HG03460 (cell line): ENCODE data around the gene PERM1.

Source experiments
- ATAC-seq: cut with Tn5 transposase; IDR thresholded peaks from one replicate; pipeline ENCODE4 v1.9.1; 2021; ENCODE audit not compliant: unreplicated experiment

PERM1 gene

DNA sequence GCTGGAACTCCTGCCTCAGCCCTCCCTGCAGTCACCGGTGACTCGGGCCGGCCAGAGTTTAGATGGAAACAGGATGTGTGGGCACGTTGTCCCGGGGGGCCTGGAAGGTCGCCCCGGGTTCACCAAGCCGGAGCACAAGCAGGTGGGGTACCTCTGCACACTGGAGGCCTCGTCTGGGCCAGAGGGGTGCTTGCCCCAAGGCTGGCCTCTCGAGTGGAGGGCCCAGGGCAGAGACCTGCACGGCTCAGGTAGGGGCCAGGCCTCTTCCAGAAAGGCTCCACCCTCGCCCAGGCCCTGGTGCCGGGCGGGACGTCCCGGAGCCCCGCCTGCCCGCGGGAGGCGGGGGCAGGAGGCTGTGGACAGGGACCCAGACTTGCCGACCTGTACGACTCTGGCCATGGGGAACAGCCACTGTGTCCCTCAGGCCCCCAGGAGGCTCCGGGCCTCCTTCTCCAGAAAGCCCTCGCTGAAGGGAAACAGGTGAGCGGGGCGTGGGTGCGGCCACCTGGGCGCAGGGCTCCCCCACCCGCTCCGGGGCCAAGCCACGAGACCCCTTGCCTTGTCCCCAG lies 15.7 kb downstream of the PERM1 start, which contains the start of gene PLEKHN1:
PLEKHN1 (plus strand) TSS at position 348 of the 569 bp plus-strand sequence; CDS start at position 398, 50 bp downstream.
- ATAC-seq: peak; percentile 35

DNA sequence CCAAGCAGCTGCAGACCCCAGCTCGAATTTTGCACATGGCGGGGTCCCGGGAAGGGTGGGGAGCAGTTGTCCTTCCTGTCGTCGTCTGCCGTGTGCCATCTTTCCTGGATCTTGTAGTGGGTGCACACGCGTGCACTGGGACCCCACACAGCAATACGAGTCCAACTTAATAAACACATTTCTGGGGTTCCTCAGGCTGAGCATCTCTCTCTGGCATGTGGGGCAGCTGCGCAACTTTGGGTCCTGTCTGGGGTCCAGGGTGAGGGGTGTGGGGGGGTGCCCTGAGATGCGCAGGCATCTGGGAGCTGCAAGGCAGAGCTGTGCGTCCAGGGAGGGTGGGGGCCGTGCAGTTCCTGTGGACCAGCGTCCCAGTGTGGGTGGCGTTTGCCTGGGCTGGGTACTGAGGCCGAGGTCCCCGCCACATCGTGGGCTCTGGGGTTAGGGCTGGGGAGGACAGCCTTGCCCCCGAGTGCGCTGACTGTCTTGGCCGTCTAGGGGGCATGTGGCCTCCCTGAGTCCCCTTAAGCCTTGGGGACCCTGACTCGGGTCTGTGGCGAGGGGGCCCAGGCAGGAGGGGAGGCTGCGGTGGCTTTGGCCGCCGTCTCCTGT lies 16.3 kb downstream of the PERM1 start:
- no peak for ATAC-seq

DNA sequence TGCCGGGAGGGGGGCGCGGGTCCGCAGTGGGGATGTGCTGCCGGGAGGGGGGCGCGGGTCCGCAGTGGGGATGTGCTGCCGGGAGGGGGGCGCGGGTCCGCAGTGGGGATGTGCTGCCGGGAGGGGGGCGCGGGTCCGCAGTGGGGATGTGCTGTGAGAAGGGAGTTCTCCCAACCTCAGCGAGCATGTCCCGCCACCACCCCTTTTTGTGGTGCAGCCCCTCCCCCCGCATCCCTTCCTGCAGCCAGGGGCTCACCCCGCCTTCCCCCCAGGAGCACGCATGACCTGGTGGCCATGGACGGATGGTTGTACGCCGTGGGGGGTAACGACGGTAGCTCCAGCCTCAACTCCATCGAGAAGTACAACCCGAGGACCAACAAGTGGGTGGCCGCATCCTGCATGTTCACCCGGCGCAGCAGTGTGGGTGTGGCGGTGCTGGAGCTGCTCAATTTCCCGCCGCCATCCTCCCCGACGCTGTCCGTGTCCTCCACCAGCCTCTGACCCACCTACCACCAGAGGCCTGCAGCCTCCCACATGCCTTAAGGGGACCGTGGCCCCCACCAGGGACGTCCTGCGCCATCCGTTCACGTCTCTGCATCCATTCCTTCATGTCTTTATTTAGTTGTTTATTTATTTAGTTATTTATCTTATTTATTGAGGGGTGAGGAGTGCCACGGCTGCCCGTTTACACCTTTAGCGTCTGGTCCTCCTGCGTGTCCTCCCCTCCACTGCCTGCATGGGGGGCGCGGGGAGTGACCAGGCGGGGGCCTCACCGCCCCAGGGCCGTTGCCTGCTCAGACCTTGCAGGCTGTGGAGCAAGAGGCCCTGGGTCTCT lies 17.0 kb downstream of the PERM1 start:
- ATAC-seq: no peak

DNA sequence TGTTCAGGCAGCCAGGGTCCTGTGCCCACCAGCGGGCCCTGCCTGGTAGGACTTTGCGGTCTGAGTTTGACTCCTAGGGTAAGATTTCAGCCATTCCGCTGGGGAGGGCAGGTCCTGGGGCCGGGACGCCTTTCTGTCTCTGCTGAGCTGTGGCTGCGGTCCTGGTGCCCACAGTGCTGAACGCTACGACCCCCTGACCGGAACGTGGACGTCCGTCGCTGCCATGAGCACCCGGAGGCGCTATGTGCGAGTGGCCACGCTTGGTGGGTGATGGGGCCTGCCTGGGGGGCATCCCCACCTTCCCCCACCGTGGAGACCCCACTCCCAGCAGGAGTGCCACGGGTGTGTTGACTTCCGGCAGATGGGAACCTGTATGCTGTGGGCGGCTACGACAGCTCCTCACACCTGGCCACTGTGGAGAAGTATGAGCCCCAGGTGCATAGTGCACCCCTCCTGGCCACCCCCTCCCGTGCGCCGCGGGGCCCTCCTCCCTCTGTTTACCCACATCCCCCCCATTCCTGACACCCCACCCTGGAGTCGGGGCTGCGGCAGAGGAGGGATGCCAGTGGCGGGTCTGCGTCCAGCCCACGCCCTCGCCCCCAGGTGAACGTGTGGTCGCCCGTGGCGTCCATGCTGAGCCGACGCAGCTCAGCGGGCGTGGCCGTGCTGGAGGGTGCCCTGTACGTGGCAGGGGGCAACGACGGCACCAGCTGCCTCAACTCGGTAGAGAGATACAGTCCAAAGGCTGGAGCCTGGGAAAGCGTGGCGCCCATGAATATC lies 18.0 kb downstream of the PERM1 start:
- no peak for ATAC-seq

DNA sequence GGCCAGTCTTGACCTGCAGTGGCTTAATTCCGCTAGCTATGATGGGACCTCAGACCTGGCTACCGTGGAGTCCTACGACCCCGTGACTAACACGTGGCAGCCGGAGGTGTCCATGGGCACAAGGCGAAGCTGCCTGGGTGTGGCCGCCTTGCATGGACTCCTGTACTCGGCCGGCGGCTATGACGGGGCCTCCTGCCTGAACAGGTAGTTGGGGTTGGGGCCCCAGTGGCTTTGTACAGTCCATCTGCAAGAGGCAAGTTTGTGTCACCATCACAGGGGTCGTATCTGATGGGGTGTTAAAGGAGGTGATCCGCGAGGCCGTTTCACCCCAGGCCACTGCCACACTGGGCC lies 18.6 kb downstream of the PERM1 start:
- ATAC-seq: no peak

DNA sequence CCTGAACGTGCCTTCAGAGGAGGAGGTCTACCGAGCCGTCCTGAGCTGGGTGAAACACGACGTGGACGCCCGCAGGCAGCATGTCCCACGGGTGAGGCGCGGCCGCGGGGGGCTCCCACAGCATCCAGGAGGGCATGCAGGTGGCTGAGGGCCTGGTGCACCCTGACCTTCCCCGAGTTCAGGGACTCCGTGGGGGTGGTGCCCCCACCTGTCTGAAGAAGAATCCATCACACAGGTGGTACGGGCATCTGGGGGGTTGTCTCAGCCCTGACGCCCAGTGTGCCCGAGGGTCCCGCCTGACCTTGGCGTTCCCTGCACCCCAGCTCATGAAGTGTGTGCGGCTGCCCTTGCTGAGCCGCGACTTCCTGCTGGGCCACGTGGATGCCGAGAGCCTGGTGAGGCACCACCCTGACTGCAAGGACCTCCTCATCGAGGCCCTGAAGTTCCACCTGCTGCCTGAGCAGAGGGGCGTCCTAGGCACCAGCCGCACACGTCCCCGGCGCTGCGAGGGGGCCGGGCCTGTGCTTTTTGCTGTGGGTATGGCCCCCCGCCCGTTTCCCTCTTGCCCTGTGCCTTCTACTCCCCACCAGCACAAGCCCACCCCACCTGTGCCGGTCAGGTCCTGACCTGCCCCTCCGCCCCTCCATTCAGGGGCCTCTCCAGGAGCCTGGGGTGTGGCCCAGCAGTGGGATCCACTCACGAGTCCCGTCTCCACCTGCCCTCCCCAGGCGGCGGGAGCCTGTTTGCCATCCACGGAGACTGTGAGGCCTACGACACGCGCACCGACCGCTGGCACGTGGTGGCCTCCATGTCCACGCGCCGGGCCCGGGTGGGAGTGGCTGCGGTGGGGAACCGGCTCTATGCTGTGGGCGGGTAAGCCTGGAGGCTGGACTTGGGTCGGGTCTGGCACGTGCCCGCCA lies 19.3 kb downstream of the PERM1 start:
- no peak for ATAC-seq

DNA sequence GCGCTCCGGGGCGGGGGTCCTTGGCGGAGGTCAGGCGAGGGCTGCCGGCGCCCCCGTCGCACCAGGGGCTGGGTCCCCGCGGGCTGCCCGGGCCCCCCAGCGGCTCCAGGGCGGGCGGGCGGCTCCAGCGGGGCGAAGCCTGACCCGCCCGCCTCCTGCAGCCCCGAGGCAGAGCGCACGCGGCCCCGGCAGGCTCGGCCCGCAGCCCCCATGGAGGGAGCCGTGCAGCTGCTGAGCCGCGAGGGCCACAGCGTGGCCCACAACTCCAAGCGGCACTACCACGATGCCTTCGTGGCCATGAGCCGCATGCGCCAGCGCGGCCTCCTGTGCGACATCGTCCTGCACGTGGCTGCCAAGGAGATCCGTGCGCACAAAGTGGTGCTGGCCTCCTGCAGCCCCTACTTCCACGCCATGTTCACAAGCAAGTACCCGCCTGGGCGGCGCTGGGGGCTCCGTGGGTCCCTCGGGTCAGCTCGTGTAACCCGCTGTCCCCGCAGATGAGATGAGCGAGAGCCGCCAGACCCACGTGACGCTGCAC lies 20.7 kb downstream of the PERM1 start:
- no peak for ATAC-seq

DNA sequence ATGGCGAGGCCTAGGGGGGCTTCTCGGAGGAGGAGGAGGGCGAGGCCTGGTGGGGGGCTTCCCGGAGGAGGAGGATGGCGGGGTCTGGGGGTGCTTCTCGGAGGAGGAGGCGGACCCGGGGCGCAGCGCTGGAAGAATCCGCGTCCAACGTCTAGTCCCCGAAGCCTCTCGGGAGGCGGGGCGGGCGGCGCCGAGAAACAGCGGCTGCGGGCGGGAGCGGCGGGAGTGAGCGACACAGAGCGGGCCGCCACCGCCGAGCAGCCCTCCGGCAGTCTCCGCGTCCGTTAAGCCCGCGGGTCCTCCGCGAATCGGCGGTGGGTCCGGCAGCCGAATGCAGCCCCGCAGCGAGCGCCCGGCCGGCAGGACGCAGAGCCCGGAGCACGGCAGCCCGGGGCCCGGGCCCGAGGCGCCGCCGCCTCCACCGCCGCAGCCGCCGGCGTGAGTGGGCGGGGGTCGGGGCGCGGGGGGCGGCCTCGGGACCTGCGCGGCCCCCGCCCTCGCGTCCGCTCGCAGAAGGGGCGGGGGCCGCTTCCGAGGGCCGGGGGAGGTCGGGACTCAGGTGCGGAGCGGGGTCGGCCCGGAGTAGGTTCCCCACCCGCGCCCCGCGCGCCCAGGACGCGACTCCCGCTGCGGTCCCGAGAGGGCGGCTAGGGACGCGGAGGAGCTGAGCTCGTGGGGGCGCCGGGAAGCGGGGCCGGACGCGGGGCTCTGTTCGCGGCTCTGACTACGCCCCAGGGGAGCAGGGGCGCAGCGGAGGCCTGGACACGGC lies 21.3 kb downstream of the PERM1 start, which contains the start of gene KLHL17:
KLHL17 (plus strand) TSS at position 222 of the 769 bp plus-strand sequence; CDS start at position 332, 110 bp downstream.
- ATAC-seq: no peak

DNA sequence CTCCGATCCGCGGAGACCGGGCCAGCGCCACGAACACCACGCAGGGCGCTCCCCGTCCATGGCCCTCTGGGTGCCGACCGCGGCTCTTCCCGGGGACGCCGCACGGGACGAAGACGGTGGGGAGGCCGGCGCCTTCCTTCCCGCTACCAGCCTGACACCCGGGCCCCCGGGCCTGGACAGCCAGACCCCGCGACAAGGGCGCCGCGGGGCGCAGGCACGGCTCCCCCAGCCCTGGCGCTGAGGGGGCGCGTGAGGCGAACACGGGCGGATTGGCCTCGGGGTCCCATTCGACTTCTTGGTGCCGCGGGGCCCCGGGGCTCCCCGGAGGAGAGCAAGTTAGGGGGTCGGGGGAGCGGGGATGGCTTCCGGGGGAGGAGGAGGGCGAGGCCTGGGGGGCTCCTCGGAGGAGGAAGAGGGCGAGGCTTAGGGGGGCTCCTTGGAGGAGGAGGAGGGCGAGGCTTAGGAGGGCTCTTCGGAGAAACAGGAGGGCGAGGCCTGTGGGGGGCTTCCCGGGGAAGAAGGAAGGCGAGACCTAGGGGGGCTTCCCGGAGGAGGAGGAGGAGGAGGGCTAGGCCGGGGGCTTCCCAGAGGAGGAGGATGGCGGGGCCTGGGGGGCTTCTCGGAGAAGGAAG lies 22.0 kb downstream of the PERM1 start:
- ATAC-seq: no peak

DNA sequence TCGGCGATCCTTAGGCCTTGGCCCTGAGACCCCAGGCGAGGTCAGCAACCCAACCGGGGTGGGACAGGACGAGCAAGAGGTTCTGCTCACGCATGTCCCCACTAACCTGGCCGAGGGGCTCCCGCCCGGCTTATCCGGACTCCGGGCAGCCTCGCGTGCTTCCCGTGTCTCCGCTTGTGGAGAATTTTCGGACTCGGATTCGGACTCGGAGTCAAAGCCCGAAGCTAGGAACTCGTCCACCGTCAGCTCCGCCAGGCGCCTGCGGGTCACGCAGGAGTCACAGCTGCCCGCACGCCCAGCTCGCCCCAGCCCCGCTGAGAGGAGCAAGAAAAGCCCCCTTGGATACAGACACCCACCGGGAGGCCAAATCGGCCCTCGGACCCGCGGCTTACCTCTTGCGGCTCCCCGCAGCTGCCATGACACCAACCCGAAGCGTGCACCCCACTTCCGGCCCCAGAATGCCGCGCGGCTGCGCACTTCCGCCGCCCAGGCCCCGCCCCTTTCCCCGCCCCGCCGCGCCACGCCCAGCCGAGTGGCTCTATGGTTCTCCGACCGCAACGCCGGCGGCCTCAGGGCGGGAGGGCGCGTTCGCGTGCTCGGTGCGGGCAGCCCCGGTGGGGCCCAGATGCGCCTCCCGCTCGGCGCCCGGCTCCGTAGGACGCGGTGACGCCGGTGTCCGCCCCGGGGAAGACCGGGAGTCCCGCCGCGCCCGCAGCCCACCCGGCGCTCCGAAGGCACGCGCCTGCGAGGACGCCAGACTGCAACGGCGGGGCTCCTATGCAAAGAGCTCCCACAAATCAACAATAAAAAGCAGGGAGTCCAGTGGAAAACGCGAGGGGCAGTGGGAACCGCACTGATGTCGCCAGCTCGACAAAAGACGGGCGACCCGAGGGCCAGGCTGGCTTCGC lies 22.8 kb downstream of the PERM1 start, which contains the start of gene NOC2L:
NOC2L (minus strand) TSS at position 434 of the 908 bp plus-strand sequence; CDS start at position 418, 16 bp downstream.
- ATAC-seq: peak; percentile 65

DNA sequence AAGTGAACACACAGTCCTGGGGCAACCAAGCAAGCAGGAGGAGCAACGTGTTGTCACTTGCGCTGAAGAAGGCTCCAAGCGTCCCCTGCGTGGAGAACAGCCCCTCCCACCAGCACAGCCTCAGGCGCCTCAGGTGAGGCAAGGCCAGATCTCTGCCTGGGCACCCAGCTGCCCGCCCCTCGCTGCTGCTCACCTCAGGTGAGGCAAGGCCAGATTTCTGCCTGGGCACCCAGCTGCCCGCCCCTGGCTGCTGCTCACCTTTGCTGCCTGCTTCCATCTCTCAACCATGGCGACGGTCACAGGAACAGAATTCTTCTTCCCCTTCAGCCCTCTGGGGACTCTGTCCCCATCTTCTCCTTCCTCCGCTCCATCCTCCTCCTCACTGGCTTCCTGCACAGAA lies 25.3 kb downstream of the PERM1 start:
- no peak for ATAC-seq

DNA sequence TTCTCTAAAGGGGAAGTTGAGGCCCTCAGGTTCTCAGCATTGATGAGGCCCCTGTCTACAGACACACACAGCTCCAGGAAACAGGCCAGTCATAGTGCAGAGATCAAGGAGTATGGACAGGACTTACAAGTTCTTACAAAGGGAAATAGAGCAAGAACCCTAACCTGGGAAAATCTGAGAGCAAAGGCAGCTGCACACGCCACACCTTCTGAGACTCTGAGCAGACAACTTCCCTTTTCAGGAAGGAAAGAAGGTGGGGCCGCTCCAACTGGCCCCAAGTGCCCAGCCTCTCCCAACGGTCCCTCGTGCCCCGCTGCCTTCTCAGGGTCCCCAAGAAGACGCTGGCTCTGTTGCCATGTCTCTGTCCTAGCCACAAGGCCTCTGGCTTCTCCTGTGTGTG lies 26.4 kb downstream of the PERM1 start:
- ATAC-seq: no peak

DNA sequence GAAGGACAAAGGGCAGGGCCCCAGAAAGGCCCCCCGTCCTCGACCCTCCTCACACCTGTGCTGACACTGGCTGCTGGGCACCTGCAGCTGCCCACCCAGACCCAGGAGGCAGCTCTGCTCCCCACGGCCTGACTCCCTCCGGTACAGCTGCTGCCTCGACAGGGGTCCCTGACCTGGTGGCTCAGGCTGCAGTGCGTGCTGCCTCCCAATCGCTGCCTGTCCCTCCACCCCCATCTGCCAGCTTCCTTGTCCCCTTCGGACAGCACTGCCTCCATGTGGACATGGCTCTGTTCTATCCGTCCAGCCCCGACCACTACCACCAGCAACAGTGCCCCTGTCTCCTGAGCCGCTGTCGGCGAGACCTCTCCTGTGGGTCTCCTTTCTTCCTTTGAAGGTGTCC lies 27.0 kb downstream of the PERM1 start:
- ATAC-seq: no peak

DNA sequence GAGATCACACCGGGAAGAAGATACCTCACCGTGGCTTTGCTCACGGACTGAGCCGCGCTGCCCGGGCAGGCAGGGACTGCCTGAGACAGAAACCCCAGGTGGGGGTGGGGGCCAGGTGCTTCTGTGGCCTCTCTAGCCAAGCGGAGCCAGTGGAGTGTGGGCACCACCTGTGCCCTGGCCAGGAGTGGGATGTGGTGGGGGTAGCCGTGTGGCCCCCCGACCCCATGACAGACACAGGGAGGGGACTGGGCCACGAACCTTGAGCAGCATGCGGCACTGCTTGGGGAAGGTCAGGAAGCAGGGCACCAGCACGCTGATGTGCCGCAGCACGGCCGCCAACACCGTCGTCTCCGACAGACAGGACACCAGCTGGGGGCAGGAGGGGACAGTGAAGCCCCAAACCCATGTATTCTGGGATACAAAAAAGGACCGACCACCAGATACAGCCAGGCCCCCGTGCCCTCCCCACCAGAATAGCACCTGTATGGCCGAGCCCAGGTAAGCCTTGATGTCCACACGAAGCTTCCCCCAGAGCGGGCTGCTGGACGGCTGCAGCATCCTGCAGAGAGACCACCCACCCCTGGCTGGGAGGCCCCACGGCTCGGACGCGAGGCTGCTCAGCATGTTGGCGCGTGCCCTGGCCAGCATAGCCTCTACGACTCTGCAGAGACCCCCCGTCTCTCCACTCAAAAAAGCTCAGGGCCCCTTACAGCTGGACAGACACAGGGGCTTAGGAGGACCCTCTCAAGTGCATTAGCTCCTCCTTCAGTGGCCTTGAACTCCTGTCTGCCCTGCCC lies 28.2 kb downstream of the PERM1 start:
- no peak for ATAC-seq

DNA sequence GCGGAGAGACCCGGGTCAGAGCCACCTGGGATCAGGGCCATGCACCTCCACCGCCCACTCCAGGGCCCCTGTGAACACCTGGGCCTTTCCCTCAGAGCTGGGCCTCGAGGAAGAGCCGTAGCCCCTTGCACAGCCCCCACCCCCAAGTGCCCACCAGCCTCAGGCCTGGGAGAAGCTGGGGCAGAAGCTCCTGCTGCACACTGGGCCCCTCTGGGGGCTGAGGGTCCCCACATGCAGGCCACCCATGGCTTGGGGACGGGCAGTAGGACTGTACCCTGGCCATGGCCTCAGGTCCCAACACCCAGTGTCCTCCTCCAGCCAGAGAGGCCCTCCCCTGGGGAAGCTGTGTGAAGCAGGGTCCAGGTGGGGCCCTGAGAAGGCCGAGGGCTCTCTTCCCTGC lies 29.3 kb downstream of the PERM1 start:
- no peak for ATAC-seq

DNA sequence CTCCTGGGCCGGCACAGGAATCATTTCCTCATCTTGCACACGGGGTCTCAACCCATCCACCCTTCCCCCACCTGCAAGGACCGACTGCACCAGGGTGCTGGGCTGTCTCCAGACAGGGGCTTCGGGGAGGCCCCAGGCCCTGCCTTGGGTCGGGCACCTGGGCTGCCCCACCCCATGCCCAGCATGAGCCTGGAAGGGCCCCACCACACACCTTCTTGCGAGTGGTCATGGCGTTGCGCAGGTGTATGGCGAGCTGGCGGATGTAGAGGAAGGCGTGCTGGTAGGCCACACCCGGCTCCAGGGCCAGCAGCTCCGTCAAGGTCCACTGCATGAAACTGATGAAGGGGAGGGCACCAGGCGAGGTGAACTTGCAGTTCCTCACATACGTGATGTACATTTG lies 29.7 kb downstream of the PERM1 start:
- ATAC-seq: no peak

DNA sequence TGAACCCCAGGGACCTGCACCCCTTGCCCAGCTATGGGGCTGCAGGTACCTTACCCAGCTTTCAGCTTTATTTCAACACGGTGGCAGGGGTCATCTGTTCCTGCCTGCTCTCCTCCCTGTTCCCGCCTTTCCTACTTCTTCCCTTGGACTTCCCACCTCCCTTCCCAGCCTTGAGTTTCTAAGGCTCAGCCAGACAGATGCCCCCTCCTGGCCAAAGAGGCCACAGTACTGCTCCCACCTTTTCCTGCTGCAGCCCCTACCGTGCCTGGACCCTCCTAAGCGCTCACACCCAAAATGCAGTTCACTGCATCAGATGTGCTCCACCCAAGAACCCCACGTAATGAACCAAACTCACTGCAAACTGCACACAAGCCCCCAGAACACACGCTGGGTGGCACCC lies 30.5 kb downstream of the PERM1 start:
- no peak for ATAC-seq
